B cell (primary cell): ENCODE results near the gene PLAAT5. TPM values are rescaled to one million over a fixed set of nuclear protein-coding genes. Genes with fewer than 3 reads are reported as not detected.

Experiments used
- ATAC-seq: fragments of 200-7000 bp; cut with Tn5 transposase; one replicate; pipeline ENCODE4 v1.10.0; 2021; ENCODE audit warnings: low read depth, mild to moderate bottlenecking, moderate number of reproducible peaks, moderate library complexity
- CTCF ChIA-PET: fragments of 350-600 bp; sonication (Branson Sonifier 250); formaldehyde crosslinking; loops from one replicate; lab custom pipeline; 2021; ENCODE audit warnings: antibody characterized with exemption, inconsistent platforms; lab: Charles Lee
- POLR2A ChIA-PET: fragments of 350-600 bp; sonication (Branson Sonifier 250); formaldehyde crosslinking; loops from one replicate; lab custom pipeline; 2021; ENCODE audit warnings: antibody characterized with exemption; lab: Charles Lee
- DNase-seq: peaks from one replicate; pipeline ENCODE4 v3.0.0; 2013
- H2AFZ ChIP-seq: 2 replicates; pipeline ENCODE4 v1.6.1; 2012; ENCODE audit warnings: mild to moderate bottlenecking, low read depth, low read length; ENCODE audit not compliant: insufficient read depth, poor library complexity, severe bottlenecking
- H3K27ac ChIP-seq, 2 donors: 1 replicate in 1 of 2; 2 replicates in 1 of 2; pipeline ENCODE4 v1.5.1; 2012 to 2013; ENCODE audit warnings: low read length in 2 of 2, mild to moderate bottlenecking in 2 of 2, moderate library complexity in 1 of 2
- H3K27me3 ChIP-seq, 4 experiments: fragments of 200-600 bp in 1 of 4; sonication (generic) in 1 of 4; replicated peaks in 1 of 4; 1 replicate in 2 of 4; 2 replicates in 2 of 4; pipeline versions ENCODE4 v1.6.1 to v1.7.0; 2013 to 2016; ENCODE audit warnings: low read length in 3 of 4, mild to moderate bottlenecking in 2 of 4, mixed read lengths in 1 of 4, moderate library complexity in 1 of 4; ENCODE audit not compliant: insufficient read depth in 4 of 4, control insufficient read depth in 3 of 4; ENCODE audit errors: control extremely low read depth in 1 of 4
- H3K36me3 ChIP-seq, 2 experiments: replicated peaks in 1 of 2; 1 replicate in 1 of 2; 2 replicates in 1 of 2; pipeline versions ENCODE4 v1.6.1 to v1.7.1; 2013; ENCODE audit warnings: low read length in 1 of 2; ENCODE audit not compliant: insufficient read depth in 2 of 2, control insufficient read depth in 1 of 2; ENCODE audit errors: control extremely low read depth in 1 of 2, extremely low read depth in 1 of 2
- H3K4me1 ChIP-seq, 2 donors: fragments of 200-600 bp in 1 of 2; sonication (generic) in 1 of 2; 1 replicate in 1 of 2; 2 replicates in 1 of 2; pipeline versions ENCODE4 v1.5.1 to v1.6.1; 2013 to 2017; ENCODE audit warnings: low read length in 2 of 2; ENCODE audit not compliant: control insufficient read depth in 2 of 2, insufficient read depth in 2 of 2
- H3K4me2 ChIP-seq: replicated peaks from 2 replicates; pipeline ENCODE3; 2012; ENCODE audit warnings: mild to moderate bottlenecking, low read depth, low read length; ENCODE audit not compliant: poor library complexity, severe bottlenecking
- H3K4me3 ChIP-seq, 5 experiments: fragments of 200-600 bp in 1 of 5; sonication (generic) in 1 of 5; 1 replicate in 3 of 5; 2 replicates in 2 of 5; pipeline versions ENCODE4 v1.5.1 to v1.7.0; 2011 to 2016; ENCODE audit warnings: low read length in 4 of 5, mild to moderate bottlenecking in 4 of 5, low read depth in 2 of 5, control low read depth in 1 of 5, moderate library complexity in 1 of 5; ENCODE audit not compliant: insufficient read depth in 1 of 5; ENCODE audit errors: control extremely low read depth in 1 of 5, extremely low read depth in 1 of 5
- H3K79me2 ChIP-seq: fragments of 200-600 bp; sonication (generic); one replicate; pipeline ENCODE4 v1.6.0; 2016; ENCODE audit warnings: low read length; ENCODE audit not compliant: control insufficient read depth, insufficient read depth
- H3K9ac ChIP-seq: fragments of 200-600 bp; sonication (generic); 2 replicates; pipeline ENCODE4 v1.6.1; 2017; ENCODE audit warnings: mild to moderate bottlenecking, low read length, moderate library complexity
- H3K9me3 ChIP-seq, 3 donors: one replicate each; pipeline versions ENCODE4 v1.6.1 to v1.7.1; 2013; ENCODE audit warnings: low read length in 2 of 3; ENCODE audit not compliant: control insufficient read depth in 2 of 3, insufficient read depth in 1 of 3; ENCODE audit errors: control extremely low read depth in 1 of 3
- H4K20me1 ChIP-seq: 2 replicates; pipeline ENCODE4 v1.6.0; 2012; ENCODE audit warnings: mild to moderate bottlenecking, low read length; ENCODE audit not compliant: insufficient read depth, control insufficient read depth, poor library complexity, severe bottlenecking
- H3K27ac Mint-ChIP-seq: one replicate; pipeline ENCODE4 v1.8.0; 2021; ENCODE audit warnings: mixed read lengths
- H3K27me3 Mint-ChIP-seq: one replicate; pipeline ENCODE4 v1.8.0; 2021; ENCODE audit warnings: mixed read lengths
- H3K4me1 Mint-ChIP-seq: one replicate; pipeline ENCODE4 v1.8.0; 2021; ENCODE audit warnings: mixed read lengths
- H3K4me3 Mint-ChIP-seq: one replicate; pipeline ENCODE4 v1.8.0; 2021; ENCODE audit warnings: mixed read lengths
- H3K9me3 Mint-ChIP-seq: one replicate; pipeline ENCODE4 v1.8.0; 2022; ENCODE audit warnings: mixed read lengths; ENCODE audit not compliant: insufficient read depth
- EZH2 ChIP-seq: IDR thresholded peaks from 2 replicates; pipeline ENCODE4 v1.6.1; 2012; ENCODE audit warnings: borderline replicate concordance, low read depth, mild to moderate bottlenecking, moderate library complexity, low read length; ENCODE audit not compliant: insufficient read depth, poor library complexity, severe bottlenecking
- WGBS: methylation state at CpG from one replicate; pipeline ENCODE4 v1.1.5; 2013; ENCODE audit warnings: missing lambda C conversion rate; ENCODE audit not compliant: insufficient coverage; 5-methylcytosine and 5-hydroxymethylcytosine counted together
- intact Hi-C: fragments of 100-400 bp; cut with micrococcal nuclease; formaldehyde crosslinking; loops from one replicate; pipeline ENCODE4 v1.10.0; 2022
- polyA plus RNA-seq: library from polyadenylated mRNA; depleted of rRNA; stranded (reverse); fragments of >200 nt; gene quantifications from 2 replicates; pipeline ENCODE4 v1.2.3, GENCODE V29; 2012
- total RNA-seq, 2 donors: library from RNA; stranded (reverse); fragments of 120-200 nt in 1 of 2; gene quantifications; 1 replicate in 1 of 2; 2 replicates in 1 of 2; pipeline versions ENCODE4 v1.2.3 to v1.2.4, GENCODE V29; 2013 to 2022
- TF ChIP-seq, protein P1 (sequence below): fragments of 200-600 bp; IDR thresholded peaks from one replicate; pipeline ENCODE4 v1.8.0; 2022; ENCODE audit warnings: antibody characterized with exemption, mild to moderate bottlenecking

PLAAT5 gene
- total and polyA plus RNA-seq, 2 donors (not counting 1 experiment from before 2014, with no cell fraction given), result not detected

DNA sequence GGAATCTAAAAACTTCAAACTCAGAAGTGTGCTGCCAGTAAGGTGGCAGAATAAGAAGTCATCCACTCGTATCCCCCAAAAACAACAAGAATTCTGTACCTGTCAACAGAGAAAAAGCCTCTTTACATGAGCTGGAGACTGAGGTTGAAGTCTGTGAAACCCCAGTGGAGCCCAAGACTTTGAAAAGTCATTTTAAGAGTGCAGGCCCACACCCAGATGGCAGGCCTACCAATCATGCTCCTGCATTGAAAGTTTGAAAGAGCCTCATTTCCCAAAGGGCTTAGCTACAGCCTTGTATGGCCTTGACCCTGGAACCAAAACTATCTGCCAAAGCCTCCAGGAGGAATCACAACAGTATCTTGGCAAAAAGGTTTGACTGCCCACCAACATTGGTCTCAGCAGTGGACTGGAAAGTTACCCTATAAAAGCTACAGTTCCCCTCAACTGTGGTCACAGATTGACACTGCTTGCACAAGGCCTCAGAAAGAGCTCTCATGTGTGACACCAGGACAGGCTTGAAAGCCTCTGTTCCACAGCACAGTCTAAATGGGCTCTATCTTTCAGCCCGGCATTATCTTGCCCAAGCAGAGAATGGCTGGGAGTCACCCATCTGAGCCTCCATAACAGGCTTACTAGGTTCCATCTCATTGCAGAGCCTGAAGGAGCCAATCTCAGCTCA, 73.7 kb downstream of the PLAAT5 start:
- TF ChIP-seq, protein P1, sequence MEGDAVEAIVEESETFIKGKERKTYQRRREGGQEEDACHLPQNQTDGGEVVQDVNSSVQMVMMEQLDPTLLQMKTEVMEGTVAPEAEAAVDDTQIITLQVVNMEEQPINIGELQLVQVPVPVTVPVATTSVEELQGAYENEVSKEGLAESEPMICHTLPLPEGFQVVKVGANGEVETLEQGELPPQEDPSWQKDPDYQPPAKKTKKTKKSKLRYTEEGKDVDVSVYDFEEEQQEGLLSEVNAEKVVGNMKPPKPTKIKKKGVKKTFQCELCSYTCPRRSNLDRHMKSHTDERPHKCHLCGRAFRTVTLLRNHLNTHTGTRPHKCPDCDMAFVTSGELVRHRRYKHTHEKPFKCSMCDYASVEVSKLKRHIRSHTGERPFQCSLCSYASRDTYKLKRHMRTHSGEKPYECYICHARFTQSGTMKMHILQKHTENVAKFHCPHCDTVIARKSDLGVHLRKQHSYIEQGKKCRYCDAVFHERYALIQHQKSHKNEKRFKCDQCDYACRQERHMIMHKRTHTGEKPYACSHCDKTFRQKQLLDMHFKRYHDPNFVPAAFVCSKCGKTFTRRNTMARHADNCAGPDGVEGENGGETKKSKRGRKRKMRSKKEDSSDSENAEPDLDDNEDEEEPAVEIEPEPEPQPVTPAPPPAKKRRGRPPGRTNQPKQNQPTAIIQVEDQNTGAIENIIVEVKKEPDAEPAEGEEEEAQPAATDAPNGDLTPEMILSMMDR, result no peak
- TF ChIP-seq EZH2, result no peak
- intact Hi-C loops, result no loop called here
- H3K9me3 Mint-ChIP-seq, result peaks cover 2% of the 10 kb centered on the region
- no peak overlapping the region for H3K27ac ChIP-seq
- ChIA-PET POLR2A (no interaction called here), CTCF (no interaction called here)
- H2AFZ ChIP-seq, result no peak overlapping the region
- WGBS, result 56% methylated on average over 1 of the region's 2 CpGs
- no peaks in the 10 kb centered on the region for H3K4me1 Mint-ChIP-seq
- no peaks in the 10 kb centered on the region for H3K9me3 ChIP-seq
- no peaks in the 10 kb centered on the region for H3K4me1 ChIP-seq
- no peak overlapping the region for H3K9ac ChIP-seq
- no peak for DNase-seq
- H3K27ac Mint-ChIP-seq, result no peak overlapping the region
- H3K4me2 ChIP-seq, result no peak overlapping the region
- peaks cover 13% of the 10 kb centered on the region for H3K27me3 Mint-ChIP-seq
- no peaks in the 10 kb centered on the region for H3K79me2 ChIP-seq
- H4K20me1 ChIP-seq, result no peaks in the 10 kb centered on the region
- no peak for ATAC-seq
- no peaks in the 10 kb centered on the region for H3K36me3 ChIP-seq
- peaks cover 0 to 5% (median 0%) of the 10 kb centered on the region in 4 experiments for H3K27me3 ChIP-seq
- no peak overlapping the region for H3K4me3 ChIP-seq
- H3K4me3 Mint-ChIP-seq, result no peak overlapping the region

Other genes starting within 250 kb of the PLAAT5 start
- not detected in 2 replicates for gene SLC22A25, start 247.6 kb downstream of the PLAAT5 start, total RNA-seq
- gene SLC22A25, start 247.6 kb downstream of the PLAAT5 start, polyA plus RNA-seq, result not detected in 2 replicates
- gene SLC22A9, start 121.4 kb downstream of the PLAAT5 start, total RNA-seq, result not detected in 2 replicates
- gene SLC22A9, start 121.4 kb downstream of the PLAAT5 start, polyA plus RNA-seq, result not detected in 2 replicates
- not detected in 2 replicates for gene LGALS12, start 14.9 kb upstream of the PLAAT5 start, total RNA-seq
- gene LGALS12, start 14.9 kb upstream of the PLAAT5 start, polyA plus RNA-seq, result 0.19 and 0.36 TPM in 2 replicates
- 12.6 and 13.1 TPM in 2 replicates for gene PLAAT4, start 45.6 kb upstream of the PLAAT5 start, total RNA-seq
- gene PLAAT4, start 45.6 kb upstream of the PLAAT5 start, polyA plus RNA-seq, result 32.7 and 35.0 TPM in 2 replicates
- gene PLAAT2, start 72.2 kb upstream of the PLAAT5 start, total RNA-seq, result not detected in 2 replicates
- 3.4 and 4.0 TPM in 2 replicates for gene PLAAT2, start 72.2 kb upstream of the PLAAT5 start, polyA plus RNA-seq
- 0.95 and 2.3 TPM in 2 replicates for gene PLAAT3, start 123.3 kb upstream of the PLAAT5 start, total RNA-seq
- 2.6 and 3.1 TPM in 2 replicates for gene PLAAT3, start 123.3 kb upstream of the PLAAT5 start, polyA plus RNA-seq
- 33.8 and 36.5 TPM in 2 replicates for gene ATL3, start 180.2 kb upstream of the PLAAT5 start, total RNA-seq
- 8.6 and 8.9 TPM in 2 replicates for gene ATL3, start 180.2 kb upstream of the PLAAT5 start, polyA plus RNA-seq
- gene RTN3, start 190.3 kb upstream of the PLAAT5 start, total RNA-seq, result 20.1 and 24.9 TPM in 2 replicates
- gene RTN3, start 190.3 kb upstream of the PLAAT5 start, polyA plus RNA-seq, result 8.8 and 10.1 TPM in 2 replicates